Loucy (cell line): Measurements from ENCODE around the gene FAM20C.

Source experiments
- H2AFZ ChIP-seq: fragments of 200-600 bp; sonication (generic); 2 replicates; pipeline ENCODE4 v1.6.0; 2016; ENCODE audit warnings: antibody characterized with exemption, mild to moderate bottlenecking, low read length, moderate library complexity
- H3F3A ChIP-seq: fragments of 200-600 bp; 2 replicates; pipeline ENCODE4 v1.6.0; 2016; ENCODE audit warnings: antibody characterized with exemption, low read depth, mild to moderate bottlenecking
- H3K27me3 ChIP-seq: fragments of 200-600 bp; sonication (generic); 2 replicates; pipeline ENCODE4 v1.6.1; 2014; ENCODE audit warnings: low read length, mild to moderate bottlenecking; ENCODE audit not compliant: insufficient read depth, poor library complexity, severe bottlenecking
- H3K36me3 ChIP-seq: fragments of 200-600 bp; sonication (generic); 2 replicates; pipeline ENCODE4 v1.6.1; 2016; ENCODE audit warnings: low read length; ENCODE audit not compliant: insufficient read depth
- H3K4me1 ChIP-seq: fragments of 200-600 bp; sonication (generic); 2 replicates; pipeline ENCODE4 v1.5.1; 2014; ENCODE audit warnings: low read length, mild to moderate bottlenecking; ENCODE audit not compliant: insufficient read depth, poor library complexity, severe bottlenecking
- H3K4me2 ChIP-seq: fragments of 200-600 bp; sonication (generic); 2 replicates; pipeline ENCODE4 v1.6.0; 2014; ENCODE audit warnings: antibody characterized with exemption, low read length, low read depth, mild to moderate bottlenecking; ENCODE audit not compliant: poor library complexity, severe bottlenecking
- H3K4me3 ChIP-seq: fragments of 200-600 bp; sonication (generic); 2 replicates; pipeline ENCODE4 v1.5.1; 2014; ENCODE audit warnings: low read length, mild to moderate bottlenecking, mixed read lengths; ENCODE audit not compliant: poor library complexity, severe bottlenecking
- H3K79me2 ChIP-seq: fragments of 200-600 bp; sonication (generic); 2 replicates; pipeline ENCODE4 v1.6.1; 2014; ENCODE audit warnings: low read length; ENCODE audit not compliant: insufficient read depth
- H3K9ac ChIP-seq: fragments of 200-600 bp; sonication (generic); 2 replicates; pipeline ENCODE4 v1.6.0; 2014; ENCODE audit warnings: mild to moderate bottlenecking, low read depth, low read length, moderate library complexity; ENCODE audit not compliant: poor library complexity, severe bottlenecking
- H3K9me2 ChIP-seq: fragments of 200-600 bp; sonication (generic); replicated peaks from 2 replicates; pipeline ENCODE4 v1.6.1; 2016; ENCODE audit warnings: low read depth, low read length, mixed read lengths
- H3K9me3 ChIP-seq: fragments of 200-600 bp; sonication (generic); 2 replicates; pipeline ENCODE4 v1.6.1; 2014; ENCODE audit warnings: mild to moderate bottlenecking, antibody characterized with exemption, low read length, low read depth; ENCODE audit not compliant: insufficient read depth
- H4K20me1 ChIP-seq: fragments of 200-600 bp; sonication (generic); 2 replicates; pipeline ENCODE4 v1.6.0; 2014; ENCODE audit warnings: antibody characterized with exemption, low read length, mild to moderate bottlenecking; ENCODE audit not compliant: insufficient read depth, poor library complexity, severe bottlenecking
- EZH2phosphoT487 ChIP-seq: fragments of 200-600 bp; IDR thresholded peaks from 2 replicates; pipeline ENCODE4 v1.6.1; 2018; ENCODE audit warnings: antibody characterized with exemption, mild to moderate bottlenecking, moderate library complexity, borderline replicate concordance
- TF ChIP-seq, protein P1 (sequence below): fragments of 200-600 bp; sonication (generic); conservative IDR thresholded peaks from 2 replicates; pipeline ENCODE4 v1.5.1; 2014; ENCODE audit warnings: mild to moderate bottlenecking, antibody characterized with exemption, low read length

The FAM20C gene

DNA sequence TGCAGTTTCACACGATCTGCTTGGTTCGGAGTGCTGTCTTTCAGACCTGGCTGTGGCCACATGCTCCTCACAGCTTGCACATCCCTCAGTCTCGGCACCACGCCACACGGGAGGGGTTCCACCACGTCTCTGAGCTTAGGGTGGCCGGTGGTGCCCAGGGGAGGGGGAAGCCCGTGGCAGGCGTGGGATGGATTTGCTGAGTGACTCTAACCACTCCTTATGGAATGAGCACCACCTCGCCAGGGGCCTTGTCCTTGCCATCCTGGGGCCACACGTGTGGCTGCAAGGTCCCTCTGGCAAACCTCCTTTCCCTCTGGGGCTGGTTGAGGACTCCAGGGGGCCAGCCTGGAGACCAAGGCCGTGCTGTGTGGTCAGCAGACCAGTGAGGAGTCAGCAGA, 29.1 kb upstream of the FAM20C start:
- Histone ChIP-seq H3K9ac (no peak overlapping the region), H3K9me2 (no peaks in the 10 kb centered on the region), H4K20me1 (no peaks in the 10 kb centered on the region), H3K4me1 (no peaks in the 10 kb centered on the region), H3K27me3 (no peaks in the 10 kb centered on the region), H3F3A (no peaks in the 10 kb centered on the region), H3K79me2 (no peaks in the 10 kb centered on the region), H3K36me3 (no peaks in the 10 kb centered on the region), H2AFZ (no peak overlapping the region), H3K9me3 (peaks cover 5% of the 10 kb centered on the region; the same call in 1 of the 2 replicates), H3K4me3 (no peak overlapping the region), H3K4me2 (no peak overlapping the region)
- TF ChIP-seq, protein P1, sequence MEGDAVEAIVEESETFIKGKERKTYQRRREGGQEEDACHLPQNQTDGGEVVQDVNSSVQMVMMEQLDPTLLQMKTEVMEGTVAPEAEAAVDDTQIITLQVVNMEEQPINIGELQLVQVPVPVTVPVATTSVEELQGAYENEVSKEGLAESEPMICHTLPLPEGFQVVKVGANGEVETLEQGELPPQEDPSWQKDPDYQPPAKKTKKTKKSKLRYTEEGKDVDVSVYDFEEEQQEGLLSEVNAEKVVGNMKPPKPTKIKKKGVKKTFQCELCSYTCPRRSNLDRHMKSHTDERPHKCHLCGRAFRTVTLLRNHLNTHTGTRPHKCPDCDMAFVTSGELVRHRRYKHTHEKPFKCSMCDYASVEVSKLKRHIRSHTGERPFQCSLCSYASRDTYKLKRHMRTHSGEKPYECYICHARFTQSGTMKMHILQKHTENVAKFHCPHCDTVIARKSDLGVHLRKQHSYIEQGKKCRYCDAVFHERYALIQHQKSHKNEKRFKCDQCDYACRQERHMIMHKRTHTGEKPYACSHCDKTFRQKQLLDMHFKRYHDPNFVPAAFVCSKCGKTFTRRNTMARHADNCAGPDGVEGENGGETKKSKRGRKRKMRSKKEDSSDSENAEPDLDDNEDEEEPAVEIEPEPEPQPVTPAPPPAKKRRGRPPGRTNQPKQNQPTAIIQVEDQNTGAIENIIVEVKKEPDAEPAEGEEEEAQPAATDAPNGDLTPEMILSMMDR = no peak
- TF ChIP-seq EZH2phosphoT487 = no peak

DNA sequence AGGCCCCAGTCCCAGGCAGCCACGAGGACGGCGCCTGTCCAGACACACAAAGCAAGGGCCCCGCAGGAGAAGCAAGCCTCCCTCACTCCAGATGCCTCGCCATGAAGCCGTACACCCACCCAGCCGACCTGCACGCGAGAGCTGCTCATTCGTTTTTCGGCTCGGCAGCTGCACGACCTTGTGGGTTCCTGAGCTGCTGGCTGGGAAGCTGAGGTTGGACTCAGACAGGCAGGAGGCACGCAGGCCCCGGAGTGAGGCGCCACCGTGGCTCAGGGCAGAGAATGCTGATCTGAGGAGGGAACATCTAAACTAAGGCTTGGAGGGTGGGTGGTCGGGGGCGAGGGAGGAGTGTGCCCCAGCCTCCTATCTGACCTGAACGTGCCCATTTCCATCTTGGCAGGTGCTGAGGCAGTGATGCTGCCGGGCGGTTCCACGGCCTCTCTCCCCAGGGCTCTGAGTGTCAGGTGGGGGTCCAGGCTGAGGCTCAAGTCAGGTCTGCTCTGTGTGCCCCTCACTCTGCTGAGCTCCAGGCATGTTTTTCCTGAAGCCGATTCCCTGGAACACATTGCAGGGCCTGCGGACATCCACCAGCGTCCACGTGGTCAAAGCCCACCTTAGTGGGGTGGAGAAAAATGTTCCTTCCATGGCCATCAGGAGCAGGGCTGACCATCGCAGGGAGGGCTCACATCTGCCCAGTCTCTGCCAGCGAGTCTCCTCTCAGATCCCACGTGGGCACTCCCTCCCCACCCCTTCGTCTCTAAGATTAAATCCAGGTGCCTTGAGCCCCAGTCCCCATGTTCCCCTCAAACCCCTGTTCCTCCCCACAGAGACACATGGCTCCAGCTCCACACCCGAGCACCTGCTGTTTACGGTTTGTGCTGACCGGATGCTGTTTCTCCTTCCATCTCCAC, 28.1 kb upstream of the FAM20C start:
- TF ChIP-seq, protein P1 = no peak
- no peak for TF ChIP-seq EZH2phosphoT487
- Histone ChIP-seq H2AFZ (no peak overlapping the region), H3K4me1 (no peaks in the 10 kb centered on the region), H3K9ac (no peak overlapping the region), H3K9me3 (peaks cover 5% of the 10 kb centered on the region; the same call in 1 of the 2 replicates), H3K79me2 (no peaks in the 10 kb centered on the region), H3K4me3 (no peak overlapping the region), H3K27me3 (no peaks in the 10 kb centered on the region), H3F3A (no peaks in the 10 kb centered on the region), H3K4me2 (no peak overlapping the region), H4K20me1 (no peaks in the 10 kb centered on the region), H3K36me3 (no peaks in the 10 kb centered on the region), H3K9me2 (no peaks in the 10 kb centered on the region)

DNA sequence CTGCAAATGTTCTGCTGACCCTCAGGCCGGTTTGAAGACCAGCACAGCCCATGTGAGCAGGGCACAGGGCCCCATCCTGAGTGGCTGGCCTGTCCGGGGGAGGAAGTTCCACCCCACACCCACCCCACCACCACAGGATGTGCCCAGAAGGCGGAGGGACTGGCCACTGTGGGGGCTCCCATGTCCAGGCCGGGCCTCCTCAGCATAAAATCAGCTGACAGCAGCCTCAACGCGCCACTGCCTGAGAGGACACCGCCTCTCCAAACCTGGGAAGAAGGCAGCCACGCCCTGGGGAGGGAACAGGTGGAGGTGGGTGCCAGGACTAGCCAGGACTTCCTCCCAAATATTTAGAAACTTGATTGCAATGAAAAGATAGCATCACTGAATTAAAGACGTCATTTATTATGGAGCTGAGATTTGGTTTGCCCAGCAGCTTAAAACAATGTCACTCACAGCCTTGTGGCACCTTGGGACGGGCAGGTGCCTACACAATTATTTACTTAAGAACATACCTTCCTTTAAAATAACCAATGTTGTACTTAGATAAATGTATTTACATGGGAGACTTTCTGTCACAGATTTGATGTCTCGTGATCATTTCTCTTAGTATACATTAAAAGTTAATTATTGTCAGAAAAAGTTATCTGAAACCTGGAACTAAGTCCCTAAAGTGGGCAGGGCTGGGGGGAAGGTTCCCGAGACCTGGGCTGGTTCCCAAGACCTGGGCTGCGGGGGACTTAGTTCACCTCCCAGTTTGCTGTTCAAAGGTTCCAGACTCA, 27.3 kb upstream of the FAM20C start:
- Histone ChIP-seq H3F3A (no peaks in the 10 kb centered on the region), H3K9ac (no peak overlapping the region), H3K79me2 (no peaks in the 10 kb centered on the region), H3K4me2 (no peak overlapping the region), H3K4me3 (no peak overlapping the region), H3K27me3 (no peaks in the 10 kb centered on the region), H2AFZ (no peak overlapping the region), H3K4me1 (no peaks in the 10 kb centered on the region), H3K36me3 (no peaks in the 10 kb centered on the region), H4K20me1 (no peaks in the 10 kb centered on the region), H3K9me2 (no peaks in the 10 kb centered on the region), H3K9me3 (peaks cover 5% of the 10 kb centered on the region; the same call in 1 of the 2 replicates)
- TF ChIP-seq, protein P1 = no peak
- TF ChIP-seq EZH2phosphoT487 = no peak
